Effector memory CD4-positive, alpha-beta T cell (primary cell): ENCODE measurements around the gene CEP55.

ENCODE experiments used
- DNase-seq, 3 donors: peaks; one replicate each; pipeline ENCODE4 v3.0.0-alpha.2; 2020
- H3K27ac ChIP-seq: 2 replicates; pipeline ENCODE4 v1.7.0; 2013; ENCODE audit warnings: mild to moderate bottlenecking, low read length, moderate library complexity; ENCODE audit not compliant: insufficient read depth, poor library complexity, severe bottlenecking
- H3K27me3 ChIP-seq: replicated peaks from 2 replicates; pipeline ENCODE4 v1.7.0; 2013; ENCODE audit warnings: mild to moderate bottlenecking, low read length; ENCODE audit not compliant: insufficient read depth, control insufficient read depth, poor library complexity, severe bottlenecking
- H3K36me3 ChIP-seq: 2 replicates; pipeline ENCODE4 v1.7.0; 2013; ENCODE audit warnings: mild to moderate bottlenecking, low read length, moderate library complexity; ENCODE audit not compliant: control insufficient read depth, insufficient read depth
- H3K4me1 ChIP-seq: 2 replicates; pipeline ENCODE4 v1.7.0; 2013; ENCODE audit warnings: low read length, mild to moderate bottlenecking; ENCODE audit not compliant: control insufficient read depth, insufficient read depth, poor library complexity, severe bottlenecking
- H3K4me3 ChIP-seq: 2 replicates; pipeline ENCODE4 v1.7.0; 2013; ENCODE audit warnings: low read length, low read depth, mild to moderate bottlenecking; ENCODE audit not compliant: insufficient read depth, poor library complexity, severe bottlenecking
- H3K9me3 ChIP-seq: 2 replicates; pipeline ENCODE4 v1.7.0; 2013; ENCODE audit warnings: mild to moderate bottlenecking, low read length, moderate library complexity; ENCODE audit not compliant: control insufficient read depth

CEP55 gene

GRCh38 chr10:93573051-93573909, 76.9 kb downstream of the CEP55 start:
- Histone ChIP-seq H3K27ac (no peak overlapping the region), H3K9me3 (no peaks in the 10 kb centered on the region), H3K4me1 (no peaks in the 10 kb centered on the region), H3K4me3 (no peak overlapping the region), H3K27me3 (no peaks in the 10 kb centered on the region), H3K36me3 (no peaks in the 10 kb centered on the region)
- DNase-seq = no peak

GRCh38 chr10:93573924-93574323, 77.5 kb downstream of the CEP55 start:
- Histone ChIP-seq H3K4me3 (no peak overlapping the region), H3K36me3 (no peaks in the 10 kb centered on the region), H3K9me3 (no peaks in the 10 kb centered on the region), H3K27ac (no peak overlapping the region), H3K4me1 (no peaks in the 10 kb centered on the region), H3K27me3 (no peaks in the 10 kb centered on the region)
- no peak for DNase-seq

GRCh38 chr10:93576888-93577287, 80.5 kb downstream of the CEP55 start:
- Histone ChIP-seq H3K36me3 (no peaks in the 10 kb centered on the region), H3K4me3 (no peak overlapping the region), H3K4me1 (no peaks in the 10 kb centered on the region), H3K27me3 (no peaks in the 10 kb centered on the region), H3K27ac (no peak overlapping the region), H3K9me3 (no peaks in the 10 kb centered on the region)
- no peak for DNase-seq

GRCh38 chr10:93577565-93577964, 81.2 kb downstream of the CEP55 start:
- no peaks in the 10 kb centered on the region for H3K9me3 ChIP-seq
- H3K27ac ChIP-seq = no peak overlapping the region
- H3K27me3 ChIP-seq = no peaks in the 10 kb centered on the region
- no peaks in the 10 kb centered on the region for H3K36me3 ChIP-seq
- no peaks in the 10 kb centered on the region for H3K4me1 ChIP-seq
- no peak for DNase-seq
- no peak overlapping the region for H3K4me3 ChIP-seq
